Dorsolateral prefrontal cortex (tissue), 118 donors: ENCODE measurements around the gene AHSP. TPM values are rescaled to one million over a fixed set of nuclear protein-coding genes. Genes with fewer than 3 reads are reported as not detected.

Source experiments
- total RNA-seq, 120 experiments: library from RNA; stranded (reverse); gene quantifications; one replicate each; pipeline versions ENCODE4 v1.2.3 to v1.2.4, GENCODE V29; 2022

The AHSP gene
- total RNA-seq, 120 experiments from 2014 or later: 1.00 to 4.3 (median 1.5) TPM; not detected in 113

Other genes starting within 250 kb of the AHSP start
- 10 to 100 TPM in 68 of 120 experiments, 1 to 10 TPM in 52; 2.0 to 27.4 (median 10.6) TPM for gene ITGAX, start 172.7 kb upstream of the AHSP start, total RNA-seq
- gene ITGAD, start 134.6 kb upstream of the AHSP start, total RNA-seq: under 1 TPM in 13 of 120 experiments, not detected in 107; 0.10 to 0.74 (median 0.17) TPM
- gene COX6A2, start 99.5 kb upstream of the AHSP start, total RNA-seq: 1 to 10 TPM in 10 of 120 experiments, not detected in 110; 1.2 to 2.2 (median 1.5) TPM
- gene ZNF843, start 85.1 kb upstream of the AHSP start, total RNA-seq: 1 to 10 TPM; 1.2 to 5.3 (median 2.9) TPM
- 10 to 100 TPM; 10.4 to 21.8 (median 15.2) TPM for gene ARMC5, start 68.4 kb upstream of the AHSP start, total RNA-seq
- 10 to 100 TPM in 12 of 120 experiments, 1 to 10 TPM in 108; 1.7 to 19.5 (median 4.9) TPM for gene TGFB1I1, start 55.7 kb upstream of the AHSP start, total RNA-seq
- gene SLC5A2, start 44.8 kb upstream of the AHSP start, total RNA-seq: 1 to 10 TPM in 5 of 120 experiments, under 1 TPM in 48, not detected in 67; 0.17 to 1.8 (median 0.48) TPM
- 10 to 100 TPM; 29.1 to 91.6 (median 63.9) TPM for gene RUSF1, start 19.5 kb upstream of the AHSP start, total RNA-seq